Lung microvascular endothelial cell (primary cell): Measurements from ENCODE around the gene CNTN5. TPM values are rescaled to one million over a fixed set of nuclear protein-coding genes. Genes with fewer than 3 reads are reported as not detected.
"Not testable (repeated sequence)": the region's sequence is repeated elsewhere in the genome, so short reads cannot be mapped to it uniquely, and the experiment has no call there.

Experiments used
- DNase-seq, 2 donors: peaks; one replicate each; pipeline versions ENCODE4 v3.0.0 to v3.0.0-alpha.2; 2010; ENCODE audit warnings: low read depth in 2 of 2
- total RNA-seq: library from RNA; depleted of rRNA; stranded (reverse); fragments of >200 nt; gene quantifications from 2 replicates; pipeline ENCODE4 v1.2.1, GENCODE V29; 2014

The CNTN5 gene
- total RNA-seq, 1 donor from 2014 or later = not detected

DNA sequence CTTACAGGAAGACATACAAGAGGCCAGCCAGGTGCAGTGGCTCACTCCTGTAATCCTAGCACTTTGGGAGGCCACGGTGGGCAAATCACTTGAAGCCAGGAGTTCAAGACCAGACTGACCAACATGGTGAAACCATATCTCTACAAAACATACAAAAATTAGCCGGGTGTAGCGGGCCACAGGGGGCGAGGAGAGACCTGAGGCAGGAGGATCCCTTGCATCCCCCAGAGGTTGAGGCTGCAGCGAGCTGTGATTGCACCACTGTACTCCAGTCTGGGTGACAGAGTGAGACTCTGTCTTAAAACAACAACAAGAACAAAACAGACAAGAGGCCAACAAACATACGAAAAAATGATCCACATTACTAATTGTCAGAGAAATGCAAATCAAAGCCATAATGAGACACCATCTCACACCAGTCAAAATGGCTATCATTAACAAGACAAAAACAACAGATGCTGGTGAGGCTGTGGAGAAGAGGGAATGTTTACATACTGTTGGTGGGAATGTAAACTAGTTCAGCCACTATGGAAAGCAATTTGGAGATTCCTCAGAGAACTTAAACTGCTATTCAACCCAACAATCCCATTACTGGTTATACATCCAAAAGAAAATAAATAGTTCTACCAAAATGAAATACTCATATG is 1167.5 kb downstream of the CNTN5 start:
- no peak for DNase-seq

GRCh38 chr11:100190395-100190794 is 1169.6 kb downstream of the CNTN5 start:
- DNase-seq = no peak

GRCh38 chr11:100192181-100192580 is 1171.4 kb downstream of the CNTN5 start:
- no peak for DNase-seq

GRCh38 chr11:100203789-100204188 is 1183.0 kb downstream of the CNTN5 start:
- no peak for DNase-seq

- no peak for DNase-seq
Measured at GRCh38 chr11:100205926-100206325, 1185.2 kb downstream of the CNTN5 start.

DNA sequence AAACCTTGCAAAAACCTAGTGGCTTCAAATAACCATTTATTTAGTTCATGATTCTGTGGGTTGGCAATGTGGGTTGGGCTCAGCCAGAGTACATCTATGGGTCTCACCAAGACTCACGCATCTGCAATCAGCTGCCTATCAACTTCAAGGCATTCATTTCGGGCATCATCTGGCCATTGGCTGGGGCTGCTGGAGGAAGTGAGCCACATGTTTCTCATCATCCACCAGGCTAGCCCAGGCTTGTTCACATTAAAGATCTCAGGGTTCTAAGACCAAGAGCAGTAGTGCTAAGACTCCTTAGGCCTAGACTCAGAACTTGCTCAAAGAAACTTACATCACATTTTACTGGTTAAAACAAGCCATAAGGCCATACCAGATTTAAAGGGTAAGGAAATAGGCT is 1187.5 kb downstream of the CNTN5 start:
- DNase-seq = no peak

- no peak for DNase-seq
Measured at GRCh38 chr11:100214791-100215190, 1194.0 kb downstream of the CNTN5 start.

DNA sequence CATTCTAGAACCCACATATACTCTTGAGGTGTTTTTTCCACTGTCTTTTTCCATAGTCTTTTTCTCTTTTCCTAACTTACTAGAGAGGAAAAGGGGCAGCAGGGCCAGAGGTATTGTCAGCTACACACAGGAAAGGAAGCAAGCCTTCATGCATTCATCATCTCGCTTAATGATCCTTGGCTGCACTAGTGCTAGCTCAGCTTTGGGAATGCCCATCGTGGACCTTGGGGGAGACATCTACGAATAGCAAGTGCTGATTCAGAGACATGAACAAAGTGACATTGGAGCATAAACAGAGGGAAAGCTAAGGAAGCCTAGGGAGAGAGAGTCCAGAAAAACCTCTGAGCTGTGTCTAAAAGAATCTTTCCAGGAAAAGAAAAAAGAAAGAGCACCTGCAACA is 1200.1 kb downstream of the CNTN5 start:
- DNase-seq = no peak

DNA sequence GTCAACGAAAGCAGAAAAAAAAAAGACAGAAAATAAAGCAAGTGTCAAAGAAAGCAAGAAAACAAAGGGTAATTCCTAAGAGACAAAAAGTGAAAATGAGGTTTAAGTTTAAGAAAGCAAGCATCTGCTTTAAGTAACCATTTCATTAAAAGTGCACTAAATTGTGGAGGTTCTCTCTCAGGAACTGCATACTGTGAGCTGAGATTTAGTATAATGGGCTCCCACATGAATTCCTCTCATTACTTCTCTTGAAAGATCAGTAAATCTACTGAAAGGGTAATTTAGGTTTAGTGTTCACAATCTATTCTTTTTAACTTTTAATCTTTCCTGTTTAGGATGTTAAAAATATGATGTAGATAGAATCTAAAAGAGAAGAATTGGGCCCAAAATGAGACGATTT is 1201.0 kb downstream of the CNTN5 start:
- no peak for DNase-seq

- DNase-seq = no peak
Measured at GRCh38 chr11:100224541-100225034, 1203.8 kb downstream of the CNTN5 start.

DNA sequence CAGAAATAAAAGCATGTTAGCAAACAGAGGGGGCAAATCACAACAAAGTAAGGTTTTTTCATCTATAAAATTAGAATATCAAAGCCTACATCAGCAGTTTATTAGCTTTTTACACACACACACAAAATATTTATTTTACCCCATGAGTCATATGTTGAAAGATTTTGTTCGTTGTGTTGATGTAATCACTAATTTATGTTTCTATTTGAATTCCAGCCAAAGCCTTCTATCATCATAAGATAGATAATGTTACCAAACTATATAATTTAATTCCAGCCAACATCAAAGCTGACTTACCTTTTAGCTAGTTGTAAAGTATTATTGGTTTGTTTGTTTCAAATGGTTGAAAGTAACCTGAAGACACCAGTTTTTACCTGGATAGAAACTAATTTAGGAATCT is 1208.3 kb downstream of the CNTN5 start:
- no peak for DNase-seq

- DNase-seq = no peak
Measured at GRCh38 chr11:100232006-100232405, 1211.3 kb downstream of the CNTN5 start.

- no peak for DNase-seq
Measured at GRCh38 chr11:100235085-100235484, 1214.3 kb downstream of the CNTN5 start.

DNA sequence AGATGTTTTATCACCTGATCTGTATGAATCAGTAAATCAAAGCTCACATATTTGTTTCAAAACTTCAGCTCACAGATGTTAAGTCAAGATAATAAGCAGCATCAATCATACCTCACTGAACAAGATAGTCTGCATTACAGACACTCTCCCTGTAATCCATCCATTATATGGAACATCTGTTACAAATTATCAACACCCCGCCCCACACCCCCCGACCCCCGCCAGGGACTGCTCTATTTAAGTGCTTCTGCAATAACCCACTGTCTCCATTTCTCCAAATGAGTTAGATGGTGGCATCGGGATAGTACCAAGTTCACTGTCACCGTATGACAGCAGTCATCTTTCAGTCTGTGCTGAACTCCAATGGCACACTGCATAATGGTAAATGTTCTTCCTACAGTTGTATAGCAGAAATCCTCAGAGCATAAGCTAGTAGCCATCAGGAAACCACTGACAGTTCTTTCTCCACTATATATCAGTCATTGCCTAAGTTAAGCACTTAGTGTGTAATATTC is 1219.3 kb downstream of the CNTN5 start:
- DNase-seq = no peak

- DNase-seq = no peak
Measured at GRCh38 chr11:100247704-100248103, 1227.0 kb downstream of the CNTN5 start.

GRCh38 chr11:100257238-100257803 is 1236.6 kb downstream of the CNTN5 start:
- not testable (repeated sequence) for DNase-seq

- no peak for DNase-seq
Measured at GRCh38 chr11:100269516-100269915, 1248.8 kb downstream of the CNTN5 start.

GRCh38 chr11:100273066-100273815 is 1252.5 kb downstream of the CNTN5 start:
- no peak for DNase-seq

GRCh38 chr11:100274466-100274865 is 1253.7 kb downstream of the CNTN5 start:
- not testable (repeated sequence) for DNase-seq

- no peak for DNase-seq
Measured at GRCh38 chr11:100294748-100295147, 1274.0 kb downstream of the CNTN5 start.

GRCh38 chr11:100296051-100296679 is 1275.4 kb downstream of the CNTN5 start:
- no peak for DNase-seq

- no peak for DNase-seq
Measured at GRCh38 chr11:100297516-100297915, 1276.8 kb downstream of the CNTN5 start.
